Mesenteric fat pad (tissue), 1 donor: ENCODE results near the gene WDR90. TPM values are rescaled to one million over a fixed set of nuclear protein-coding genes. Genes with fewer than 3 reads are reported as not detected.

Source experiments
- DNase-seq: peaks from one replicate; pipeline ENCODE4 v3.0.0-alpha.2; 2020; ENCODE audit warnings: low spot score
- total RNA-seq: library from RNA; stranded (reverse); fragmentation: NEBNext Ultra II Directional; extraction: Animal tissue kit (Norgen Biotek cat#: 25700); gene quantifications from one replicate; pipeline ENCODE4 v1.2.1, GENCODE V29; 2021
- donor health status: DM: yes; HTN: yes; CAD: no.

The WDR90 gene
- total RNA-seq, 1 donor from 2014 or later, result 21.1 TPM

DNA sequence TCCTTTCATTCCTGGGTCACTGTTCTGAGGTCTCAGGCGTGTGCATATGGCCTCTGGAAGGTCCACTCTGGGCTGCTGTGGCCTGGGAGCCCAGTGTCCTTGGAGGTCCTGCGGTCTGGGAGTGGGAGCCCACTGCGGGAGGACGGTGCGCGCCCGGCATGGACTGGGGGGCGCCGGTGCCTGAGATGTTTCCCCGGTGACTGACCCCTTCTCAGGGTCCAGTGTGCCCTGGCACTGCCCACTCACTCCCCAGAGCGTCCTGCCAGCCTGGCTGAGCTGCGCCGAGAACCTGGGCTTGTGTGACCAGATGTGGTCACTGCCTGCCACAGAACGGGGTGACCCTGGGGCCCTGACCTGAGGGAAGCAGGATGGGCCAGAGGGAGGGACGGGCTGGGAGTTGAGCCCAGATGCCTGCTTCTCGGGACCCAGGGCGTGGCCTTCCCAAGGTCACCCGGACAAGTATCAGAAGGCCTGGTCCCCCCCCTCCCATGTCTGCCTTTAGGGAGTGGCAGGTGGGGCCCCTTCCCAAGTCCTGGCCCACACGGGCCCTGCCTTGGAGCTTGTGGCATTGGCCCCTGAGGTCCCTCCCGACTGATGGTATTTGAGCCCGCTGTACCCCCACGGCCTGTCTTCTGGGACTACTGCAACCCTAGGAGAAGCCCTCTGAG, 25.2 kb downstream of the WDR90 start:
- no peak for DNase-seq

GRCh38 chr16:674968-675883, 26.1 kb downstream of the WDR90 start, which contains the start of gene RHBDL1:
RHBDL1 (plus strand) TSS chr16:675671; CDS start chr16:675791, 120 bp downstream.
- DNase-seq, result no peak

DNA sequence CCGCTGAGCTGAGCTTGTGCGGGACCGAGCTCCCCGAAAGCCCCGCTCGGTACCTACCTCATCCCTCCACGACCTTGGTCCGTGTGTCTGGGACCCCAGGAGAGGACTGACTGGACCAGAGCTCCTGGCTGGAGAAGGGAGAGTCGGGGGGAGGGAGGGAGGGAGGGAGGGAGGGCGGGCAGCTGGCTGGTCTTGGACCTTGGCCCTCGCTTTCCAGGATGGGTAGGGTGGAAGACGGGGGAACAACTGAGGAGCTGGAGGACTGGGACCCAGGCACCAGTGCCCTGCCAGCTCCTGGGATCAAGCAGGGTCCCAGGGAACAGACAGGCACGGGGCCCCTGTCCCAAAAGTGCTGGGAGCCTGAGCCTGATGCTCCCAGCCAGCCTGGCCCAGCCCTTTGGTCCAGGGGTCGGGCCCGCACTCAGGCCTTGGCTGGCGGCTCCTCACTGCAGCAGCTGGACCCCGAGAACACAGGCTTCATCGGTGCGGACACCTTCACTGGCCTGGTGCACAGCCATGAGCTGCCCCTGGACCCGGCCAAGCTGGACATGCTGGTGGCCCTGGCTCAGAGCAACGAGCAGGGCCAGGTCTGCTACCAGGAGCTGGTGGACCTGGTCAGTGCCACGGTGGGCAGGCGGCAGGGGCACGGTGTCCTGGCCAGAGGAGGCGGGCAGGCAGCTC, 26.9 kb downstream of the WDR90 start:
- no peak for DNase-seq

DNA sequence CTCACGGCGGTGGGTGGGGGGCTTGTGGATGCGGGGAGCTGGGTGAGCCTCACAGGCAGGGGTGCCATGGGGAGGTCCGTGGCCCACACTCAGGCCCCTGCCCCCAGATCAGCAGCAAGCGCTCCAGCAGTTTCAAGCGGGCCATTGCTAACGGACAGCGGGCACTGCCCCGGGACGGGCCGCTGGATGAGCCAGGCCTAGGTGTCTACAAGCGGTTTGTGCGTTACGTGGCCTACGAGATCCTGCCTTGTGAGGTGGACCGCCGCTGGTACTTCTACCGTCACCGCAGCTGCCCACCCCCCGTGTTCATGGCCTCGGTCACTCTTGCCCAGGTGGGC, 27.4 kb downstream of the WDR90 start:
- DNase-seq, result no peak

DNA sequence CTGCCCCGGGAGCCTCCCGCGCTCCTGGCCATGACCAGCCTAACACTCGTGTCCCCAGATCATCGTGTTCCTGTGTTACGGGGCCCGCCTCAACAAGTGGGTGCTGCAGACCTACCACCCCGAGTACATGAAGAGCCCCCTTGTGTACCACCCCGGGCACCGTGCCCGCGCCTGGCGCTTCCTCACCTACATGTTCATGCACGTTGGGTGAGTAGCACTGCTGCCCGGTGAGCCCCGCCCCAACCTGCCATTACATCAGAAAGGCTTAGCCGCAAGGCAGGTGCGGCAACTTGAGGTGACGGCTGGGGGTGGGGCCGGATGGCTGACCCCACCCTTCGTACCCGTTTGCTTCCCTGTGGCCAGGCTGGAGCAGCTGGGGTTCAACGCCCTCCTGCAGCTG, 27.7 kb downstream of the WDR90 start:
- no peak for DNase-seq

DNA sequence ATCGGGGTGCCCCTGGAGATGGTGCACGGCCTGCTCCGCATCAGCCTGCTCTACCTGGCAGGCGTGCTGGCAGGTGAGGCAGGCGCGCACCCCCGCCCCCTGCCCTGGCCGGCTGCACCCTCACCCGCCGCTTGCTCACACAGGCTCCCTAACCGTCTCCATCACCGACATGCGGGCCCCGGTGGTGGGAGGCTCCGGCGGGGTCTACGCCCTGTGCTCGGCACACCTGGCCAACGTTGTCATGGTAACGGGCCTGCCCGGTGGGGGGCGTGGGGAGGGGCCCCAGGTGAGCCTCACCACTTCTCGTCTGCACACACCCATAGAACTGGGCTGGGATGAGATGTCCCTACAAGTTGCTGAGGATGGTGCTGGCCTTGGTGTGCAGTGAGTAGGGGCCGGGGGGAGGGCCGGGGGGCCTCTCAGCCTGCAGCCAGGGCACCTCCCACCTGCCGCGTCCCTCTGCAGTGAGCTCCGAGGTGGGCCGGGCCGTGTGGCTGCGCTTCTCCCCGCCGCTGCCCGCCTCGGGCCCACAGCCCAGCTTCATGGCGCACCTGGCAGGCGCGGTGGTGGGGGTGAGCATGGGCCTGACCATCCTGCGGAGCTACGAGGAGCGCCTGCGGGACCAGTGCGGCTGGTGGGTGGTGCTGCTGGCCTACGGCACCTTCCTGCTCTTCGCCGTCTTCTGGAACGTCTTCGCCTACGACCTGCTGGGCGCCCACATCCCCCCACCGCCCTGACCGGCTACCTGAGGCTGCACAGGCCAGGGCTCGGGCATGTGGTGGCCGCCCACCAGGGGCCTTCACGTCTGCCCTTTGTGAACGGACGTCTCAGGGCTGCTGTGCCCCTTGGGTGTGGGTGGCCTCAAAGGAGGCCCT, 28.4 kb downstream of the WDR90 start:
- no peak for DNase-seq

- no peak for DNase-seq
Observed at GRCh38 chr16:678209-678857, 29.2 kb downstream of the WDR90 start.

DNA sequence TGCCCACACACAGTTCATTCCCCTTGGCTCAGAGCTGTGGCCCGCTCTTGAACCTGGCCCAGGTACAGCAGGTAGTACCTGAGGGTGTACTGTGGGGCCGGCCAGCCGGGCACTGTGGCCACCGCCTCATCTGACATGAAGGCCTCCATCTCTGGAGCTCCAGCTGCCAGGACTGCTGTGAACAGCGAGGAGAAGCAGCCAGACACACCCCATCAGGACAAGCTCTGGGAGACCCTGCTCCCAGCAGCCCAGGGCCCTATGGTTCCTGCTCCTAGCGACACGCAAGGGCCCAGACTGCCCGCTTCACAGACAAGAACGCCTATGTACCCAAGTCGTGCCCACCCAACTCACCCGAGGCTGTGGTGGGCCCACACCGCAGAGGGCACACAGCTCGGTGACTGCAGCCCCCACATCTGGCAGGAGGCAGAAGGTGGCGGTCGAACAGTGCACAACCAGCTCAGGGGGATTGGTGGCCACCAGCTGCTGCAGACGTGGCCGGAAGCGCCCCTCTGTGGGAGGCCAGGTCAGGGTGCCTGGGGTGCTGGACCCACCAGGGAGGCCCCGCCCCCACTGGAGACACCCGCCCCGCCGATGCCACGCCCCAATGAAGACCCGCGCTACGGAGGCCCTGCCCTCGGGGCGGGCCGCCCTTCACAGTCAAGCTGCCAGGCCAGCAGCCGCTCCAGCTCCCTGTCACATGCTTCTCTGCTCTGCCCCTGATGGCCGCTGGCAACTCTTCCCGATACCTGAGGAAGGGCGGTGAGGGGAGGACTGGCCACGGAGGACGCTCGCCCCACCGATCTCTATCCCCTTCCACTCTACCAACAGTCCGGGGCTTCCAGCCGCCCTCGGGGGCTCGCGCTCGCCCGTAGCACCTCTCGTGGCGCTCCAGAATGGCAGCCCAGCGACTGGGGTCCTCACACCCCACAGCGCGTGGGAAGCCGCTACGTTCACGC, 30.0 kb downstream of the WDR90 start:
- DNase-seq, result no peak

- DNase-seq, result peak; percentile 95
Observed at GRCh38 chr16:679814-680624, 30.9 kb downstream of the WDR90 start, which contains the start of gene STUB1. STUB1 (plus strand) TSS chr16:680410; CDS start chr16:680526, 116 bp downstream.

DNA sequence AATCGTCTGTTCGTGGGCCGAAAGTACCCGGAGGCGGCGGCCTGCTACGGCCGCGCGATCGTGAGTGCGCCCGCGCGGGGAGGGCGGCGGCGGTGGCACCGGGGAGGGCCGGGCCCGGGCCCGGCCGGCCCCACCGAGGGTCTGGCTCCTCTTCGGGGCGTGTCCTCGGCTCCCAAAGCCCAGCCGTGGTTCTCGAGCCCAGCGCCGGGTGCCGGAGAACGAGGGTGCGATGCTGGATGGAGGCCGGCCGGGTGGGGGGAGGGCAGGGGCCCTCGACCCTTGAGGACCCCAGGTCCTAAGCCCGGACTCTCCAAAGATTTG, 31.4 kb downstream of the WDR90 start:
- DNase-seq, result no peak

DNA sequence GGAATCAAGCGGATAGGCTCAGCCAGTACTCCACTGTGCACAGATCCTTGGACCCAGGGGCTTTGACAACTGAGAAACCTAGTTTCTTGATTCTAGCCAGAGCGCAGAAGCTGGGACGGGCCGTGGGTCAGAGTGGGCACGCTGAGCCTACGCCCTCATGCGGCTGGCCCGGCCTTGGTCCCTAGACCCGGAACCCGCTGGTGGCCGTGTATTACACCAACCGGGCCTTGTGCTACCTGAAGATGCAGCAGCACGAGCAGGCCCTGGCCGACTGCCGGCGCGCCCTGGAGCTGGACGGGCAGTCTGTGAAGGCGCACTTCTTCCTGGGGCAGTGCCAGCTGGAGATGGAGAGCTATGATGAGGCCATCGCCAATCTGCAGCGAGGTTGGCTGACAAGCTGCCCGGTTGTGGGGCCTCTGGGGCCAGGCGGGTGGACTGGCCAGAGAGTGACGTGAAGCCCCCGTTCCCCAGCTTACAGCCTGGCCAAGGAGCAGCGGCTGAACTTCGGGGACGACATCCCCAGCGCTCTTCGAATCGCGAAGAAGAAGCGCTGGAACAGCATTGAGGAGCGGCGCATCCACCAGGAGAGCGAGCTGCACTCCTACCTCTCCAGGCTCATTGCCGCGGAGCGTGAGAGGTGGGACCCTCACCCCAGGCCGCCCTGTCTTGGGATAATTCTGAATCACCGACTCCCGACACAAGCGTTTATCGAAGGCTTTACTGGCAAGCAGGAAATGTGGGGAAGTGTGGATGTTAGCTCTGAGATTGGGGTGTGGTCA, 32.0 kb downstream of the WDR90 start:
- no peak for DNase-seq

DNA sequence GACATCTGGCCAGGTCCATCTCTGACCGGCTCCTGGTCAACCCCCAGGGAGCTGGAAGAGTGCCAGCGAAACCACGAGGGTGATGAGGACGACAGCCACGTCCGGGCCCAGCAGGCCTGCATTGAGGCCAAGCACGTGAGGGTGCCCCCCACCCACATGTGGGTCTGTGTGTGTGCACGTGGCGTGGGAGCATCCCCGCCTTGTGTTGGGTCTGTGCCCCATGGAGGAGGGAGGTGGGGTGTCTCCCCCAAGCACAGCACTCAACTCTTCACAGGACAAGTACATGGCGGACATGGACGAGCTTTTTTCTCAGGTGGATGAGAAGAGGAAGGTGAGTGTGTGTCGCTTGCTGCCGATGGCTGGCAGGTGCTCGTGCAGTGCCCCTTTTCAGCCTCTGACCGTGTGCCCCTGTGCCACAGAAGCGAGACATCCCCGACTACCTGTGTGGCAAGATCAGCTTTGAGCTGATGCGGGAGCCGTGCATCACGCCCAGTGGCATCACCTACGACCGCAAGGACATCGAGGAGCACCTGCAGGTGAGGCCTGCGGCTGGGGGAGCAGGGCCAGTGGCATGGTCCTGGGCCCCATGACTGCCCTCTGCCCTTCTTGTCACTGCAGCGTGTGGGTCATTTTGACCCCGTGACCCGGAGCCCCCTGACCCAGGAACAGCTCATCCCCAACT, 32.7 kb downstream of the WDR90 start:
- DNase-seq, result no peak

DNA sequence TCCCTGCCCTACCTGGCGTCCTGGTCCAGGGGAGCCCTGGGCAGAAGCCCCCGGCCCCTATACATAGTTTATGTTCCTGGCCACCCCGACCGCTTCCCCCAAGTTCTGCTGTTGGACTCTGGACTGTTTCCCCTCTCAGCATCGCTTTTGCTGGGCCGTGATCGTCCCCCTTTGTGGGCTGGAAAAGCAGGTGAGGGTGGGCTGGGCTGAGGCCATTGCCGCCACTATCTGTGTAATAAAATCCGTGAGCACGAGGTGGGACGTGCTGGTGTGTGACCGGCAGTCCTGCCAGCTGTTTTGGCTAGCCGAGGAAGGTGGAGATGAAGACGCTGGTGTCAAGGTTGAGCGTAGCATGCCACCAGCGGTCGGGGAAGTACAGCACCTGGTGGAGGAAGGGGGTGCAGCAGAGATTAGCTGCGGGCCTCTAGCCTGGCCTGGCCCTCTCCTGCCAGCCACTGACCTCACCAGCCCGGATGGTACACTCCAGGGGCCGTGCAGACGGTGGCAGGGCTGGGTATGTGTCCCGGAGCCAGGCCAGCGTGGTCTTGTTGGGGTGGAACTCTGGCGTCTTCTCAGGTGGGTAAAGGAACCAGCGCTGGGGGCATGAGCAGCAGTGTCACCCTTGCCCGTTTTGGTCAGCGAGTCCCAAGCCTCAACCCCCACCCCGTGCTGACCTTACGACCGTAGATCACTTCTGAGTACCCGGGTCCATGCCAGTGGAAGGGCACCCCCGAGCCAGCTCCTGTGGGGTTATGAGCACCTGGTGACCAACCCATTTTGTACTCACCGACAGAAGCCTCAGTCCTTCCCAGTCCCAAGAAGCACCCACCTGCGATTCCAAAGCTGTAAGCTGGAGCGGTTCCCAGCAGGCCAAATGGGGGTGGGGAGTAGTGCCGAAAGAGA, 33.6 kb downstream of the WDR90 start:
- no peak for DNase-seq

GRCh38 chr16:683396-684070, 34.4 kb downstream of the WDR90 start:
- DNase-seq, result no peak

DNA sequence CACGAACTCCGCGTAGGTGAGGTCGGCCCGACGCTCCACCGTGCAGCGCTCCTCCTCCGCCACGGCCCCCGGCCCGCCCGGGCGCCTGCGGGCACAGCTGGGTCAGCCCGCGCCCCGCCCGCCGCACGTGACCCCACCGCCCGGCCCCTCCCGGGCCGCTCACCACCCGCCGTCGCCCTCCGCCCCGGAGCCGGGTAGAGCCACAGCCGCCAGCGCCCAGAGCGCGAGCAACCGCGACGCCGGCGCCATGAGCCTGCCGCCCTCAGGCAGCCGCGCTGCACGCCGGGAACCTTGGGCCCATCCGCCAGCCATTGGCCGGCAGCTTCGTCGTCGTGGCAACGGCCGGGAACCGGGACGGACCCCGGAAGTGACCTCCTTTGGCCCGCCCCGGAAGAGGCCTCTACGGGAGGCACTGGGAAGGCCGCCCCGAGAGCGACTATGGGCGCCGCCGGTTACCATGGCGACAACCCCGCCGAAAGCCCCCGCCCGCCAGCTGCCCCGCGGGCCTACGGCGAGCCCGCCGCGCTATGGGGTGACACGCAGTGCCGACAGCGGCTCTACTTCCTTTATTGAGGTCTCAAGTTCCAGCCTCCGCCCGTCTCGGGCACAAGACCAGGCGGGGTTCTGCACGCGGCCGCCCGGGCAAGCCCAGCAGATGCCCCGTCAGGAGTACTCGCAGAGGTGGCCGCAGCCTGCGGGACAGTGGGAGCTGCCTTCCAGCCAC, 35.1 kb downstream of the WDR90 start, which contains the start of gene JMJD8:
JMJD8 (minus strand) TSS at position 264 of the 724 bp plus-strand sequence; CDS start at position 249, 15 bp downstream.
- DNase-seq, result peak; percentile 99
